Measurements from ENCODE around the gene CCL15.

CCL15 gene

GRCh38 chr17:35991075-35991474, 10.3 kb downstream of the CCL15 start:
- DNase-seq (ENCODE audit: insufficient read length, low spot score) (no peak), FAIRE-seq (no peak)
- TF ChIP-seq CTCF (IDR thresholded peaks at IDR 0.05; ENCODE audit: insufficient read depth, missing control alignments) = no peak

DNA sequence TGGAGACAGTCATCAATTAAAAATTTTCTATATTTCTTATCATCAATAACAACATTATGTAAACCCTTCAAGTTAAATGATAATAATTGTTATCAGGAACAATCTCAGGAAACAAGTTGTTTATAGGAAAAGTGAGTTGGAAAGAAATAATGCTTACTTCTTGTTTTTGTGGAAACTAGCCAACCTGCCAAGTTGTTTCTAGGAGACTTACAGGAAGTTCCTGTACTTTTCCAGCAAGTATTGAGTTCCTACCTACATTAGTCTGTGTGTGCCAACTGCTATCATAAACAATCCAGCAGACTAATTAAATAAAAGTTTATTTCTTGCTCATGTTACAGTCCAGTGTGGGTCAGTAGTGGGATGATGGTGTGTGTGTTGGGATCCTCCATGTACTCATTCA, 13.2 kb downstream of the CCL15 start:
- DNase-seq (ENCODE audit: insufficient read length, low spot score) = no peak
- FAIRE-seq = no peak

GRCh38 chr17:35986643-35987042, 14.7 kb downstream of the CCL15 start, which contains the start of gene CCL14:
Gene CCL14 (minus strand): TSS chr17:35986729. CDS start chr17:35986649, 80 bp downstream.
- TF ChIP-seq CTCF (IDR thresholded peaks at IDR 0.05; ENCODE audit: insufficient read depth, missing control alignments) = no peak
- DNase-seq (ENCODE audit: insufficient read length, low spot score) (no peak), FAIRE-seq (no peak)

More for the DNA sequence above, 13.2 kb downstream of the CCL15 start:
- TF ChIP-seq CTCF (IDR thresholded peaks at IDR 0.05; ENCODE audit: insufficient read depth, missing control alignments) = no peak

DNA sequence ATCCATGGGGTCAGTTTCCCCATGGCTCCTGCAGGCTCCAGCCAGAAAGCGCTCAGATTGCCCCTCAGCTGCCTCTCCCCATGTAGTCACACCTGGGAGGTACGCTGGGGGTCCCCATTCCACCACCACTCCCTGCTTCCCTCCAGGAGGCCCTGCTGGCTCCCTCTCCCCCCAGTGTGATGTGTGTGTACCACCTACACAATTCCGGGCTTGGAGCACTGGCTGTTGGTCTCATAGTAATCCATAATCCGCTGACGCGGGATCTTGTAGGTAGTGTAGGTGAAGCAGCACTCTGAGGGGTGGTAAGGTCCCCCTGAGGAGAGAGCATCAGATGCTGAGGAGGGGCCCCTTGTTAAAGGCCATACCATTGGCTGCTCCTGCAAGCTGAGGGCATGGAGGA, 17.2 kb downstream of the CCL15 start:
- DNase-seq (ENCODE audit: insufficient read length, low spot score) (no peak), FAIRE-seq (no peak)
- TF ChIP-seq CTCF (IDR thresholded peaks at IDR 0.05; ENCODE audit: insufficient read depth, missing control alignments) = no peak

DNA sequence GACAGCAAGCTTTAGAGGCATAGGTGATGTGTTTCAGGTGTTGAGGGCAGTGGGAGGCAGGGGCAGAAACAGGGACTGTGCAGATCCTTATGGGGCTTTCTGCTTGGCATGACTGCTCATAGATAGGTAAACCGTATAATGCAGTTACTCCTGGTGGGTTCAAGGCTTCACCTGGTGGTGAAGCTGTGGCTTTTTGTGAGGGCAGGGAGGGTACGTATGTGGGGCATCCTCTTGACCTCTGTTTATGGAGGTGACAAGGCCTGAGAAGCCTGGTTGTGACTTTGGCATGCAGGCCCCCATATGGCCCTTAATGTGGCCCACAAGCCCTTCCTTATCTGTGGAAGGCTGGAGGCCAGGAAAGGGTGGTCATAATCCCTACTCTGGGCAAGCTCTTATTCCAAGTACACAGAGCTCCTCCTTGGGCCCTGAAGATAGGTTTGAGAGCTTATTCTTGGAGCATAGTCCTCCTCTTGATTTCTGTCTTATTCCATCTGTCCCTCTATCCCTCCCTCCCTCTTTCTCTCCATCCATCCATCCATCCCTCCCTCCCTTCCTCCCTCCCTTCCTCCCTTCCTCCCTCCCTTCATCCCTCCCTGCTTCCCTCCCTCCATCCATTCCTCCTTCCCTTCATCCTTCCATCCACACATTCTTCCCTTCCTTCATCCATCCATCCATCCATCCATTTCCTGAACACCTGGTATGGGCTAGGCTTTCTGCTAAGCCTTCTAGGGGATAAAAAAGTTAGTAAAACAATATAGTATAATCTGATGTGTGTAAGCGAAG, 18.8 kb downstream of the CCL15 start:
- no peak for DNase-seq (ENCODE audit: insufficient read length, low spot score)
- no peak for TF ChIP-seq CTCF (IDR thresholded peaks at IDR 0.05; ENCODE audit: insufficient read depth, missing control alignments)
- no peak for FAIRE-seq

DNA sequence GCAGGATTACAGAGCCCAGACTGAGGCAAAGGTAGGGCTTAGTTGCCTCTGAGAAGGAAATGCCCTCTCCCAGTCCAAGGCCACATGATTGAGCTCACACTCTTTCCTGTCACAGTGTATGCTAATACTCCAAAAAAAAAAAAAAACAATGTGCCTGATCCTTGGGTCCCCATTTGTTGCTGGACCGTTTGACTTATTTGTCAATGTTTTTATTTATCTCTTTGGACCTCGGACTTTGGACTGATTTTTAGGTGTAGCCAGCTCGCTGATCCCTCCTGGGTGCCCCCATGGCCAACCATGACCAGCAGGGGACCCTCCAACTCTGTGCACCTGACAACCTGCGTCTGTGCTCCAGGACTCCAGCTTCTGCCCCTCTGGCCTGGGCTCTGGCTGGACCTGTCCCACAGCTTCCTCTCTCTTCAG, 19.4 kb downstream of the CCL15 start:
- TF ChIP-seq CTCF (IDR thresholded peaks at IDR 0.05; ENCODE audit: insufficient read depth, missing control alignments) = peak; percentile 25
- FAIRE-seq (no peak), DNase-seq (ENCODE audit: insufficient read length, low spot score) (no peak)

DNA sequence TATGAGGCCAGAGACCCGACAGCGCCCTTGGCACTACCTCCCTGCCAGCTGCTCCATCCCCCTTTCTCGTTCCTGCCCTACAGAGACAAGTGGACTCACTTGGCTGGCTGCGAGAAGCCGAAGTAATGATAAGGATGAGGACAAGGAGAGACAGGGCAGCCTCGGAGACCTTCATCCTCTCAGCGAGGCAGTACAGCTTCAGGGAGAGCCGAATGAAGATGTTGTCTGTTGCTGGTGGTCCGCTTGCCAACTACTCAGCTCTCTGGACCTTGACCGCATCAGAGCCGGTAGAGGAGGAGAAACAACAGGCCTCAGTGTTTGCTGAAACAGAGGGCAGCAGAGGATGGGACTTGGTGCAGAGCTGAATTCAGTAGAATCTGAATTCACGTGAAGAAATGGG, 20.1 kb downstream of the CCL15 start, which contains the start of gene CCL16:
Gene CCL16, minus strand, starts transcription at position 252 of the 400 bp plus-strand sequence. Its CDS starts 77 bp downstream, at position 175.
- DNase-seq (ENCODE audit: insufficient read length, low spot score) = no peak
- FAIRE-seq = no peak

More for the DNA sequence above, 20.1 kb downstream of the CCL15 start, which contains the start of gene CCL16:
- TF ChIP-seq CTCF (IDR thresholded peaks at IDR 0.05; ENCODE audit: insufficient read depth, missing control alignments) = no peak
